C4-2B (cell line): ENCODE measurements around the gene NHS.

Source experiments
- ZFX ChIP-seq: fragments of 450-650 bp; IDR thresholded peaks from 2 replicates; pipeline ENCODE4 v1.6.1; 2017
- TF ChIP-seq, protein P1 (sequence below): fragments of 450-650 bp; conservative IDR thresholded peaks from 2 replicates; pipeline ENCODE4 v1.5.1; 2017; ENCODE audit warnings: mild to moderate bottlenecking

DNA sequence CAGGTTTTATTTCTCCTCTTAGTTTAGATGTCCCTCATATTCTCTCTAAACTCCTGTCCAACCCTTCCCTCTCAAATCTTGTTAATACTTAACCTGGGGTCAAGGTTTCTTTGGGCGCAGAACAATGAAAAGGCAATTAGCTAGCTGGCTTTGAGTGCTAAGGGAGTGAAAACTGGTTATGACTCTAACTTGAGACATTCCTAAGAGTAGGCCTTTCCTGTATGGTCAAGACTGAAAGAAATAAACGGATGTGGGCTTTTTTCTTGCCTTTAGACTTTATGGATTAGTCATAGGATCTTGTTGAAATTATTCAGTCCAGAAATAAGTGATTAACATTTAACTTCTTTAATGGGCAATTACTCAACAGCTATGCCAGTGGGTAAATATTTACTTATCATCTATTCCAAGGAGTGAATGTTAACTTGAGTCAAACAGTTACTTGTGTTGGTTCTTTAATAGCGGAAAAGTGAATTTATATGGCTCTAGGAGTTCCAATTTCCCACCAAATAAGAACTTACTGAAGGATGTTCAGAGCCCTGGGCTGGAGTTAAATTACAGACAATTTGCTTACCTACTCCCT lies 220.5 kb downstream of the NHS start:
- no peak for TF ChIP-seq ZFX
- TF ChIP-seq, protein P1, sequence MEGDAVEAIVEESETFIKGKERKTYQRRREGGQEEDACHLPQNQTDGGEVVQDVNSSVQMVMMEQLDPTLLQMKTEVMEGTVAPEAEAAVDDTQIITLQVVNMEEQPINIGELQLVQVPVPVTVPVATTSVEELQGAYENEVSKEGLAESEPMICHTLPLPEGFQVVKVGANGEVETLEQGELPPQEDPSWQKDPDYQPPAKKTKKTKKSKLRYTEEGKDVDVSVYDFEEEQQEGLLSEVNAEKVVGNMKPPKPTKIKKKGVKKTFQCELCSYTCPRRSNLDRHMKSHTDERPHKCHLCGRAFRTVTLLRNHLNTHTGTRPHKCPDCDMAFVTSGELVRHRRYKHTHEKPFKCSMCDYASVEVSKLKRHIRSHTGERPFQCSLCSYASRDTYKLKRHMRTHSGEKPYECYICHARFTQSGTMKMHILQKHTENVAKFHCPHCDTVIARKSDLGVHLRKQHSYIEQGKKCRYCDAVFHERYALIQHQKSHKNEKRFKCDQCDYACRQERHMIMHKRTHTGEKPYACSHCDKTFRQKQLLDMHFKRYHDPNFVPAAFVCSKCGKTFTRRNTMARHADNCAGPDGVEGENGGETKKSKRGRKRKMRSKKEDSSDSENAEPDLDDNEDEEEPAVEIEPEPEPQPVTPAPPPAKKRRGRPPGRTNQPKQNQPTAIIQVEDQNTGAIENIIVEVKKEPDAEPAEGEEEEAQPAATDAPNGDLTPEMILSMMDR: no peak
